Left renal pelvis (tissue), 4 donors: Measurements from ENCODE around the gene BBS9. TPM values are rescaled to one million over a fixed set of nuclear protein-coding genes. Genes with fewer than 3 reads are reported as not detected.
A peak's percentile ranks its signal among the peaks of the same experiment; 100 is the strongest.
"Not testable (repeated sequence)": the region's sequence is repeated elsewhere in the genome, so short reads cannot be mapped to it uniquely, and the experiment has no call there.

Experiments
- DNase-seq, 4 donors: peaks; one replicate each; pipeline ENCODE4 v3.0.0-alpha.2; 2013; ENCODE audit warnings: low read depth in 4 of 4, low spot score in 3 of 4
- polyA plus RNA-seq, 4 donors: library from polyadenylated mRNA; unstranded; fragments of 120-200 nt; gene quantifications; one replicate each; pipeline ENCODE4 v1.2.1, GENCODE V29; 2013; ENCODE audit not compliant: insufficient read length in 4 of 4

BBS9 gene
- polyA plus RNA-seq, 4 donors: 16.2 to 20.2 (median 18.9) TPM

GRCh38 chr7:33423646-33424020 lies 294.3 kb downstream of the BBS9 start:
- DNase-seq: no peak

DNA sequence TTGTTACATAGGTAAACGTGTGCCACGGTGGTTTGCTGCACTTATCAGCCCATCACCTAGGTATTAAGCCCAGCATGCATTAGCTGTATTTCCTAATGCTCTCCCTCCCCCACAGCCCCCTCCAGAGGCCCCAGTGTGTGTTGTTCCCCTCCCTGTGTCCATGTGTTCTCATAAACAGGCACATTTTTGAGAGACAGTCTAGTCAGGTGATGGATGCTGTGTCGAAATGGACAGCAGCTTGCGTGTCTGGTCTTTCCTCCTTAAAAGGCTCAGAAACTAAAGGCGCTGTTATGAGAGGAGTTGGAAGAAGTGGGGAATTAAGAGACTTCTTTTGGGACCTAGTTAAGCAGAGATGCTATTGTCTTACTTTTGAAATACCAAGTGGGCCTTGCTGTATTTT lies 296.0 kb downstream of the BBS9 start:
- DNase-seq: no peak

GRCh38 chr7:33425929-33426678 lies 296.7 kb downstream of the BBS9 start:
- DNase-seq: no peak

- no peak for DNase-seq
Measured at GRCh38 chr7:33428415-33428814, 299.1 kb downstream of the BBS9 start.

DNA sequence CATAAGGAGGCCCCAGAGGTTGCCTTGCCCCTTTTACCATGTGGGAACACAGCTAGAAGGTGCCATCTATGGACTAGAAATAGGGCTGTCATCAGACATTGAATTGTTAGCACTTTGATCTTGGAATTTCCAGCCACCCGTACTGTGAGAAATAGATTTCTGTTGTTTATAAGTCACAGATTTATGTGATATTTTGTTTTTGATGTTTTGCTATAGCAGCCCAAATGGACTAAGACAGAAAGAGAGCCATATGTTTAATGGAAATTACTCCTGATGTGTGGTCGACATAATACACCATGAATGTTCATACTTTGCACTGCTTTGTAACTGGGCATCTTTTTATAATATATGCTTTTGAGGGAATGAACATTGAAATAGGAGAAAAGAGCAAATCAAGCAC lies 302.2 kb downstream of the BBS9 start:
- DNase-seq: no peak

DNA sequence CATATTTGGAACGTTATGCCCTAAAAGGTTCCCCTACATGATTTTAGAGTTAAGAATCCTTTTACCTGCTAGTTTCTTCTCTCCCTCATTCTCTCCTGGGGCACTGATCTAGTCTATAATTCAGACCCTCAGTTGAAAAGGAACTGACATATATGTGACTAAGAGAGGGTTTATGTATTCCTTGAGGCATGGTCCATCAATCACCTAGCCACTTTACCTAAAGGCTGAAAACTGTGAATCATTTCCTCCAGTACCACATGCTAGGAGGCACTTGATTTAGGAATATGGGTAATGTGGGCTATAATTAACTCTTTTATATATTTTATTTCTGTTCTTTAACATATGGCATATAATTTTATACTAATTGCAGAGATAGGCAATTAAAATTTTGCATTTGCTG lies 303.5 kb downstream of the BBS9 start:
- DNase-seq: no peak

DNA sequence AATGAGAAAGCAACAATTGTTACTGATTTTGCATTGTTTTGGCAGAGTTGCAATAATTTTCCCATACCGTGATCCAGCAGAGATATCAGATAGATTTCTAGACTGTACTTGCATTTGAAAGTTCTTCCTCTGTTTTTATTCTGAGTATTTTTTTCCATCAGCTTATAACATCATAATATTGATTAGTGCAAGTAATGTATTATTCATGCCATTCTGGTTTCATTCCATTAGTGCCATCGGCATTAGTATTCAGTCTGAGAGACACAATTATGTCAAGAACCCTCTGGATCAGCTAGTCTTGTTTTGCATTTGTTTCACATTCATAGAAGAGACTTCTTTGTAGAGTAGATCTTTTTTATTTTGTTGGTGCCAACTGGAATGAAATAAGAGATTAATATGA lies 304.0 kb downstream of the BBS9 start:
- no peak for DNase-seq

DNA sequence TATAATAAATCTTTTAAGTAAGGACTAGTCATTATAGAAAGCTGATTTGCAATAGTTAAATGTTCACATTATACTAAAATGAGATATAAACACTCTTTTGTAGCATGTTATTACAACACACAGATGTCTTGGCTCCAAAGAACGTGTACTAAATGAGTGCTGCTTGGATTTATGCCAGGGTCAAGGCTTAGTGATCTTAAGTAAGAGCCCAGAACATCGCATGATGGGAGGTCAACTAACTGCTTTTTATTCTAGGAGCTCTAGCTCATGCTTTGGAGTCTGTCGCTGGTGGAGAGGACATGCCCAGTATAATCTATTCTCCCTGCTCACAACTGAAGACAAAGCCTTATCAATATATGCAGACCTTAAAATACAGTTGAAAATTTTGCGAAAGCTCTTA lies 315.1 kb downstream of the BBS9 start:
- no peak for DNase-seq

- no peak for DNase-seq
Measured at GRCh38 chr7:33446551-33446950, 317.2 kb downstream of the BBS9 start.

DNA sequence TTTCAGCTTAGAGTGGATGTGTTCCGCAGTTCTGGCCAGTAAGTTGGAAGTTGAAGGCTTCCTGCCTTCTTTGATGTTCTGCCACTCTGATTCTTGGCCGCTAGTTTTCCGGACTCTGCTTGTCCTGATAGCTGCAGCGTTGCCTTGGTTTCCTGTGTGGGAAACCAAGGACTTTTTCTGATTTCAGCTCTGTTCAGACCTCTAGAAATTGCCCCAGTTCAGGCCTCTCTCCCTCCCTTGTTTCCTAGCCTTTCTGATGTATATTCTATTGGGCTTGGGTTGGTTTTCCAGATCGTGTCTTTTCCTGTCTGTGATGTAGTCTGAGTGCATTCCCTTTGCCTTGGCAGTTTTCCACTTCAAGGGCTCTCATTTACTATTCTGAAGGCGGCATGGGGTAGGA lies 318.7 kb downstream of the BBS9 start:
- DNase-seq: no peak

DNA sequence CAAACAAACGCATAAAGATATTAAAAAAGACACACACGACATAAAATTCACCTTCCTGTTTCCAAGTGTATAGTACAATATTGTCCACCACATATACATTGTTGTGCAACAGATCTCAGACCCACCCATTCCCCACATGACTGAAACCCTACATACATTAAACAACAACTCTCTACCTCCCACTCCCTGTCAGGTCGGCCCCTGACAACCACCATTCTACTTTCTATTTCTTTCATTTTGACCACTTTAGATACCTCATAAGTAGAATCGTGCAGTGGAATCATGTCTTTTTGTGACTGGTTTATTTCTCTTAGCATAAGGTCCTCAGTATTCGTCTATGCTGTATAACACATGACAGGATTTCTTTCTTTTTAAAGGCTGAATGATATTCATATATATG lies 320.5 kb downstream of the BBS9 start:
- DNase-seq: no peak

DNA sequence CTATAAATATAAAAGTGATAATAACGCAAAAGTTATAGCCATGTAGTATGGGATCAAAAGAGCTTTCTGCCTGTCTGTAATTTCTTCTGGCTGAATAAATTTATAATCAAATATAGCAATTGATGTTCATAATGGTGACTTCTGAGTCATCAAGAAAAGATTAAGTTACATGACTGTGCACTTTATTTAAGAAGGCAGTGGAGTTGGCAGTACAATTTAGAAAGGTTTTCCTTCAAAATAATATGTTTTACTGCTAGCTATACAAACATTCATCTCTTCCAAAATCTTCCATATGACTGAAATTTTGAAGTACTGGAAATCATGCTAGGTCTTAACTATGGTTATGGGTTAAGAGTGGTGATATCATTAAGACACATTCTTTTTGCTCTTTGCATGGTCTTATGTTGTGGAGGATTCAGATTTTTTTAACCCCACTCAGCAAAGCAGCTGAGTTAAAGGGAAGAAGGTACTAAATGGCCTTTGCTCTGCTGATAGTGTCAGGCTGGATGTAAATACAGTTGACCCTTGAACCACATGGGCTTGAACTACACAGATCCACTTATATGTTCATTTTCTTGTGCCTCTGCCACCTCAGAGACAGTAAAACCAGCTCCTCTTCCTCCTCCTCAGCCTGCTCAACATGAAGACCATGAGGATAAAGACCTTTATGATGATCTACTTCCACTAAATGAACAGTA lies 323.6 kb downstream of the BBS9 start:
- no peak for DNase-seq

DNA sequence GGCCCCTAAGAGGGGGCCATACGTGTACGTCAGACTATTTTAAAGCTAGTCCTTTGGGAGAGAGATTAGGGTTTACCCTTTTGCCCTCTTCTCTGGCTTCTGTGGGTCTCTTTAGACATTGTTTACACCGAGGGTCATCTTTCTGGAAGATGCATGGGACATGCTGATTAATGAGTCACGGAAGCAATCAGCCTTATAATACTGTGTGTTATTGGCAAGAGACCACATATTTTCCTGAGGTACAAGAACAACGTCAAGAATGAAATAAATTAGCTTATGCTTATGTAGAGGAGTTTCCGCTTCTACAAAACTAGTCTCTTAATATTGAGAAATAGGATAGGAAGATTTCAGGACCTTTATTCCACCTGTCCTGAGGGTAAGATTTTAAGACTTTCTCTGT lies 327.7 kb downstream of the BBS9 start:
- no peak for DNase-seq

GRCh38 chr7:33458581-33458980 lies 329.2 kb downstream of the BBS9 start:
- DNase-seq: no peak

GRCh38 chr7:33459340-33459751 lies 330.0 kb downstream of the BBS9 start:
- DNase-seq: peak in 1 of 4 donors; percentile 23

DNA sequence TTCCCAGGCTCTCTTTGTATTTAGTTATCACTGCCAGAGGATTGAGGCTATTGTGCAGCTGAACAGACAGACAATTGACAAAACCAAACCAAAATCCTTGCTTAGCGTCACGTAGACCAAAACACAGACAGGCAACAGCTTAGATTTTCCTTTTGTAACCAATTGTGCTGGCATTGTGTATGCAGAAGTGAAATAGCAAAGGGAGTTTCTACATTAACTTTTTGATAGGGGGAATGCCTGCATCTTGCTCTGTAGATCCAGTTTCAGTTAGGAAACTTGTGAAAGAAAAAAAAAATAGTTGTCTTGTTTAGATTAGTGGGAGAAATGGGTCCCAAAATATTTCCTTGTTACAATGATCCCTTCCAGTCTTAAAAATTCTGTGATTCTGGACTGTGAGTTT lies 333.8 kb downstream of the BBS9 start:
- no peak for DNase-seq

- DNase-seq: no peak
Measured at GRCh38 chr7:33466203-33466602, 336.8 kb downstream of the BBS9 start.

GRCh38 chr7:33471636-33472242 lies 342.4 kb downstream of the BBS9 start:
- no peak for DNase-seq

GRCh38 chr7:33472348-33473025 lies 343.1 kb downstream of the BBS9 start:
- DNase-seq: no peak

GRCh38 chr7:33477719-33478480 lies 348.5 kb downstream of the BBS9 start:
- no peak for DNase-seq

- DNase-seq: not testable (repeated sequence)
Measured at GRCh38 chr7:33484476-33484875, 355.1 kb downstream of the BBS9 start.
